ENCODE measurements around the gene DUSP7.

The DUSP7 gene

DNA sequence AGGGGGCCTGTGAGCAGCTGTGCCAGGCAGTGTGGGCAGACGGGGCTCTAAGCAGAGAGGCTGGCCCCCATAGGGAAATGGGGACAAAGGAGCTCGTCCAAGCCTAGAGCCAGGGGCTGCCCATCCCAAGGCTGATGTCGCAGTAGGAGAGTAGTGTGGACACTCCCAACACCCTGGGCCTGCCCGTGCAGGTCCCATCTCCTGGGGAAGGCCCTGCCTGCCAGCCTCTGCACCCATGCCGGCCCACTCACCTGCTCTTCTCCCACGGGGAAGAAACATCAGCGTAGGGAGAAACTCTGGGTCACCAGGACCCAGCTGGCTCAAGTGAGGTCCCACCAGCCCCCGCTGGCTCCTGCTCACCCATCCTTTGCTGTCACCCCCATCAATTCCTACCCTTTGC is 10.7 kb upstream of the DUSP7 start:
- no peak for DNase-seq

GRCh38 chr3:52065264-52065756 is 8.9 kb upstream of the DUSP7 start:
- DNase-seq: peak; percentile 40

GRCh38 chr3:52064561-52064960 is 8.2 kb upstream of the DUSP7 start:
- no peak for DNase-seq

GRCh38 chr3:52063026-52063723 is 6.8 kb upstream of the DUSP7 start:
- no peak for DNase-seq

GRCh38 chr3:52062505-52062904 is 6.1 kb upstream of the DUSP7 start:
- no peak for DNase-seq

- no peak for DNase-seq
Observed at GRCh38 chr3:52061121-52061910, 4.9 kb upstream of the DUSP7 start.

- no peak for DNase-seq
Observed at GRCh38 chr3:52059781-52060180, 3.4 kb upstream of the DUSP7 start.

GRCh38 chr3:52057812-52058495 is 1.6 kb upstream of the DUSP7 start:
- no peak for DNase-seq

DNA sequence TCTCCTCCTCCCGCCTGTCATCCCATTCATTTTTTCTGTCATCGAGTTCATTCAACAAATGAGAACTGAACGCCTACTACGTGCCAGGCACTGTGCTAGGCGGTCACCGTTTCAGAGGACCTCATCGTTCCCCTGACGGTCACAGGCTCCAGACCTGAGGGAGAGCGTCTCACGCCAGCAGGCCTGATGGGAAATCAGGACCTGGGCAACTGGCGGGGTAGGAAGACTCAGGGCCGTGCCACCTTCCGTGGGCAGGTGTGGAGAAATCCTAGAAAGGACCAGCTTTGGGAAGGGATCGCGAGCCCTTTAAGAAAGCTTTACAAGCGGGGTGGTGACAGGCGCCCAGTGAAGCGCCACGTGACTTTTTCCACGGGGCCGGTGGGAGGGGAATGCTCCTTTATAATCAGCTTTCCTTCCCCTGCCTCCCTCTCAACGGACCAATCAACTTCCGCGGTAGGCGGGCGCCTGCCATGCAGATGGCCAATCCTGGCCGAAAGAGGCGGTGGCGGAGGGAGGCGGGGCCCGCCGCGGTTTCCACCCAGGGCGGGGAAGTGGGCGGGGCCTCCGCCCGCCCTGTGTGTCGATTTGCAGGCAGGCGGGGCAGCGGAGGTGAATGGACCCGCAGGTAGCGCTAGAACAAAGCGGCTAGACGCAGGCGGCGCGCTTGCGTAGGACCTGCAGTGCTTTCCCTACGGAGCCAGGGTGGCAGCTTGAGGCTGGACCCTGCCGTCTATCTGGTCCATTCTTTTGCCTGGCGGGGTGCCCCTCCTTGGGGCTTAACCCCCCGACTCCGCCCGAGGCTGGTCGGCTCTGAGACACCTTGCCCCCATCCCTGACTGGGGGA is 819 bp upstream of the DUSP7 start:
- DNase-seq: peak; percentile 92

- DNase-seq: no peak
Observed at GRCh38 chr3:52055537-52056351, 627 bp downstream of the DUSP7 start.

DNA sequence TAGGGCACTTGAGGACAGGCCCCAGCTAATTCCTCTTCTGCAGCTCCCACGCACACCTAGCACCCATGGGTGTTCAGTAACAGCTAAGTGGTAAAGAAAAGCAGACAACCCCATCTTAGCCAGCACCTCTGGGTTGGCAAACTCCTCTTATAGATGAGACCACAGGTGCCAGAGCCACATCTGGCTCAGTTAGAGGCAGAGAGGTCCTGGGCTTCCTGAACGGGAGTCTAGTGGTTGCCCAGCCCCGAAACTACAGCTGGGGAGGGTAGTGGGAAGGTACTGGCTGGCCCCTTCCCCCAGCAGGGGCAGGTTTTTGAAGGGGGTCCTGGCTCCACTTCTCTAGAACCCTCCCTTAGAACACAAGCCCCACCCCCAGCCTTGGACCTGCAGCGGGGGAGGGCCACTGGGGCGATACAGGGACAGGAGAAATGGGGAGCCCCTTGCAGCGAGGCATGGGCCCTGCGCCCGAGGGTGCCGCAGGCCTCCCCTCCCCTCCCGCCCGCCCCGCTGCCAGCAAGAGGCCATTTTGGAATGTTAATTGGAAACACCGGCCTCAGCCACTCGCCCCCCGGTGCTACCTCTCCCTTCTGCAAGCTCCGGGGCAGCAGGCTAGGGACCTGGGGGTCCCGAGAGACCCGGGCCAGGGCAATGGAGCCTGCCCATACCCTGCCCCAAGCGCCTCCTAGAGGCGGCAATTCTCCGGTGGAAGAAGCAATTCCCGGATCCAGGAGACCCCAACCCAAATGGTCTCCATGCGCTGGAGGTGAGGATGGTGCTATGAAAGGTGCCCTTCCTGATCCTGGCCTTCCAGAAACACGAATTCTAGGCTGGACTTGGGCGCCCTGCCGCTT is 1.5 kb downstream of the DUSP7 start:
- DNase-seq: no peak

DNA sequence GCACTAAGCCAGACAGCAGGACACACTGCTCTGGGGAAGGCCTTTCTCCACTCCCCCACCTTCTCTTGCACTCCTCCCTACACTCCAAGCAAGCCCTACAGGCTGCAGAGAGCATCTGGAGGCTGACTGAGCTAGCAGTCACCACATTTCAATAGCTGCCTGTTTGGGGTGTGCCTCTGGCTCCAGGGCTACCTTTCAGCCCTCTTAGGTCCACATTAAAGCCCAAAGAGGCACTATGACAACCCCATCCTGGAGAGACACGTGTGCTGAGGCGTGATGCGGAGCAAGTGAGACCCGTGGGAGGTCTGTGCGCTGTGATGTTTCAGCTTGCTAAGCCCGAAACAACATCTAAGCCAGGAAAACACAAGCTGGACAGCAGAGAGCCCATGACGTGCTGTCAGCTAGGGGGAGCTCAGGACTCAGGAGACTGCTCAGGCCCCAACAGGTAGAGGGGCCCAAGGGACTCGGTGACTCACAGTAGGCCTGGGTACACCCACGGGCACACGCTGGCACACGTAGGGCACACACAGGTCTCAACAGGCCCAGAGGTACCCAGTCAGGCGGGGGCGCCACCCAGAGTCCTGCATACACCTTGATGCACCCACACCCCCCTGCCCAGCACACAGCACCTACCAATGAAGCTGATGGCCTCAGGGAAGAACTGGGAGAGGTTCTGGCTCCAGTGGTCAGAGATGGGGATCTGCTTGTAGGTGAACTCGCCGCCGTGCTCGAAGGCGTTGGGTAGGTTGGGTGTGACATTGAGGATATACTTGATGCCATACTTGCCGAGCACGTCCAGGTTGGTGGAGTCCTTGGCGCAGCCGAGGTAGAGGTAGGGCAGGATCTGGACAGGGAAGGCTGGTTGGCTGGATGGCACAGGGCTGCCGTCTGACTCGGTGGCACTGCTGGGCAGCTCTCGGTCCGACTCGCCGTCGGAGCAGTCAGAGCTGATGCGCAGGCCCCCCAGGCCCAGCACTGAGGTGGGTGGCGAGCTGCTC is 2.8 kb downstream of the DUSP7 start:
- DNase-seq: no peak

DNA sequence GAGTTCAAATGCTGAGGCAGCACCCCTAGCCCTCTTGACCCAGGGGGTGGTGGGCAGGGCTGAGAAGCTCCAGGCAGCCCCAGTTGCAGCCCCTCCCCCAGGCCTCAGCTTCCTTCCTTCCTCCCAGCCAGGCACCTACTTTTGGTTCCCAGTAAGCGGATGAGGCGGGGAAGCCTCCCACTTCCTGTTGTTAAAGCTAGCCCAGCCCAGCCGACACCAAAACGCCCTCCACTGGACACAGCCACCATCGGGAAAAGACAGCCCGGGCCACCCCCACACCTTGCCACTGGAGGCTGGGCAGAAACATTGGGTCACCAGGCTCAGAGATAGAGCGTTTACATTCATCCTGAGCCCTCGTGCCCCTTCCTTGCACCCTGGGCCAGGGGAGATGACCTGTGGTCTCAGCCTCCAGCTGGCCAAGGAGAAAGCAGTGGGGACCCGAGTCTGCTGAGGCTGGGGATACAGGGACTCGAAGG is 3.5 kb downstream of the DUSP7 start:
- DNase-seq: no peak

DNA sequence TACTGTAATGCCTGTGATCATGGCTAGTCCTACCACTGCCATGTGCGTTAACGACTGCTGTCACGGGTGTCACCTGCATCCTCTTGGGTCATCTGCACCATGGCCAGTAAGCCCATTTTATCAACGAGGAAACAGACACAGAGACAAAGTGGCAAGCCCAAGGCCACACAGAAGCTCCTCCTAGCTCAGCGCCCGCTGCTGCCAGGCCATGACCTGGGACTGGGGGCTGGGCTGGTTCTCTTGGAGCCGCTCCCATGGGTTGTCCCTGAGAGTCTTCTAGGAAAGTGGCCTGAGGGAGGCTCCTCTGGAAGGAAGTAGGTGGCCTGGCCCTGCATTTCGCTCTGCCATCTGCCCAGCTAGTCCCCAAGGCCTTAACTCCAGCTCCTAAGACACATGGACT is 4.9 kb downstream of the DUSP7 start:
- DNase-seq: no peak

DNA sequence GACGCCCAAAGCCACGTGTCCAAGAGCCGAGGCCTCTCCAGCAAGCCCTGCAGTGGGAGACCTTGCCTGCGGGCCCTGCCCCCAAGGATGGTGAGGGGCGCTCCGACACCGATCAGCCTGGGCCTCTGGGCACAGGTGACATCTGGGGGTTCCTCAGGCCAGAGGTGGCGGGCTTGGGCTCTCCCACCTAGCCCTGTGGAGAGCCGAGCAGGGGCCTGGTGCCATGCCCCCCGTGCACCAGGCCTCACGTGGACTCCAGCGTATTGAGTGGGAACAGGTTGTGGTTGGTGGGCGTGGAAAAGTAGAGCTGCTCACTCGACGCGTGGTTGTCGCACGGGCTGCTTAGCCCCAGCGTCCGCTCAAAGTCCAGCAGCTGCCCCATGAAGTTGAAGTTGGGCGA is 5.8 kb downstream of the DUSP7 start:
- no peak for DNase-seq

DNA sequence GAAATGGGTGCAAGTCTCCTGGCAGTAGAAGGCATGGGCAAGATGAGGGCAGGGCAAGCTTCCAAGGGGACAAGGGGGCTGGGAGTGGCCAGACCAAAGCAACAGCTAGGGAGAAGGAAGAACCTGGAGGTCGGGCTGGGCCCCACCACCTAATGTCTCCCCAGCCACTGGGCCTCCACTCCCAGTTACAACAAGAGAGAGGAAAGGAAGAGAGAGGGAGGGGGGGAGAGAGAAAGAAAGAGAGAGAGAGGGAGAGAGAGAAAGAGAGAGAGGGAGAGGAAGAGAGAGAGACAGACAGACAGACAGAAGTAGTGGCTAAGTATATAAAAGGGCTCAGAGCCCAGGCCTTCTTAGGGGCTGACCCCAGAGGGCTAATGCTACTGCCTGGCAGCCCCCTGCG is 6.9 kb downstream of the DUSP7 start:
- no peak for DNase-seq

GRCh38 chr3:52047295-52047960 is 8.9 kb downstream of the DUSP7 start:
- DNase-seq: no peak

DNA sequence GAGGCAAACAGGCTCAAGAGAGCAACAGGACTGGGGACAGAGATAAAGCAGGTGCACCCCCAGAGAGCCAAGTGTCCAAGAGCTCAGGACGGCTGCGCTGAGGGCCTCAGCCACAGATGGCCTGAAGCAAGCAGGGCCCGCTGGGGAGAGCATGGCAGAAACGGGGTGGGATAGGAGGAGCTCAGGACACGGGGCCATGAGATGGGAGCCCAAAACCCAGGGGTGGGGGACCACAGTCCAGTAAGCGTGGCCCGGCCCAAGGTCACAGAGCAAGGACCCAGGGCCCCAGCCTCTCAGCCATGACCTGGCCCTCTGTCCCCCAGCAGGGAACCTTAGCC is 9.5 kb downstream of the DUSP7 start:
- no peak for DNase-seq
